PC-9 (cell line): ENCODE results near the gene PCDHA1.

ENCODE experiments used
- CTCF ChIP-seq: fragments of 200-600 bp; sonication (generic); conservative IDR thresholded peaks from 2 replicates; pipeline ENCODE4 v1.6.1; 2017; ENCODE audit warnings: mixed run types, antibody characterized with exemption, mild to moderate bottlenecking, moderate library complexity
- EZH2 ChIP-seq: fragments of 200-600 bp; sonication (generic); IDR thresholded peaks from 2 replicates; pipeline ENCODE4 v1.8.0; 2017; ENCODE audit warnings: antibody characterized with exemption, low read depth

GRCh38 chr5:140883373-140883772 is 97.4 kb downstream of the PCDHA1 start:
- TF ChIP-seq CTCF: no peak
- no peak for TF ChIP-seq EZH2
